HepG2 (cell line): ENCODE results near the gene VSTM2A. TPM values are rescaled to one million over a fixed set of nuclear protein-coding genes. Genes with fewer than 3 reads are reported as not detected.

Experiments used
- ATAC-seq: fragments of 200-7000 bp; cut with Tn5 transposase; 3 replicates; pipeline ENCODE4 v1.9.1; 2020; ENCODE audit warnings: mild to moderate bottlenecking, moderate library complexity
- BruUV-seq: library from RNA; stranded (reverse); fragments of 400-500 nt; replicated peaks from 2 replicates; lab custom pipeline; 2021; lab: Mats Ljungman, UMichigan
- CTCF ChIA-PET: fragments of 300-600 bp; formaldehyde crosslinking; extraction: SDS; loops from one replicate; lab custom pipeline; 2021; ENCODE audit warnings: low total read pairs, inconsistent platforms, low intra/inter-chr PET ratio; lab: Yijun Ruan, JAX
- POLR2A ChIA-PET: fragments of 350-600 bp; sonication (Branson Sonifier 250); formaldehyde crosslinking; loops from one replicate; lab custom pipeline; 2020; ENCODE audit warnings: antibody characterized with exemption, inconsistent platforms; lab: Yijun Ruan, JAX
- DNase-seq: peaks from one replicate; pipeline ENCODE4 v3.0.0-alpha.2; 2015; ENCODE audit warnings: low spot score
- FAIRE-seq: peaks from 3 replicates; lab custom pipeline; 2011; peaks lifted over from hg19 to GRCh38; lab: Jason Lieb, UNC
- H2AFZ ChIP-seq: one replicate; pipeline ENCODE4 v1.6.1; 2011; ENCODE audit warnings: low read length, inconsistent platforms
- H3K27ac ChIP-seq: fragments of 300-600 bp; 3 replicates; pipeline ENCODE4 v1.8.0; 2011; ENCODE audit warnings: mixed run types, mild to moderate bottlenecking, mixed read lengths, low read length, inconsistent platforms; ENCODE audit not compliant: insufficient read depth; ENCODE audit errors: extremely low read length
- H3K27me3 ChIP-seq, 2 experiments: fragments of 200-600 bp in 1 of 2; 2 replicates in 1 of 2; 3 replicates in 1 of 2; pipeline versions ENCODE4 v1.6.0 to v1.8.0; 2011; ENCODE audit warnings: low read length in 2 of 2, mild to moderate bottlenecking in 2 of 2, moderate library complexity in 2 of 2, inconsistent platforms in 1 of 2; ENCODE audit not compliant: insufficient read depth in 2 of 2, control insufficient read depth in 1 of 2
- H3K36me3 ChIP-seq, 2 experiments: fragments of 200-600 bp in 1 of 2; replicated peaks in 1 of 2; 2 replicates in 1 of 2; 3 replicates in 1 of 2; pipeline versions ENCODE4 v1.5.1 to v1.8.0; 2011; ENCODE audit warnings: low read length in 2 of 2, inconsistent platforms in 1 of 2; ENCODE audit not compliant: insufficient read depth in 2 of 2, control insufficient read depth in 1 of 2
- H3K4me1 ChIP-seq: 2 replicates; pipeline ENCODE4 v1.5.1; 2012; ENCODE audit warnings: low read length, inconsistent platforms; ENCODE audit not compliant: insufficient read depth
- H3K4me2 ChIP-seq: 2 replicates; pipeline ENCODE4 v1.6.0; 2011; ENCODE audit warnings: low read depth, low read length, inconsistent platforms
- H3K4me3 ChIP-seq, 3 experiments: fragments of 200-600 bp in 1 of 3; sonication (generic), shearing (Covaris generic) in 1 of 3; replicated peaks in 1 of 3; 2 replicates each; pipeline ENCODE4 v1.5.1; 2011 to 2016; ENCODE audit warnings: low read length in 3 of 3, inconsistent platforms in 2 of 3, low read depth in 2 of 3, mild to moderate bottlenecking in 2 of 3, control low read depth in 1 of 3, mixed read lengths in 1 of 3; ENCODE audit not compliant: insufficient read depth in 1 of 3
- H3K79me2 ChIP-seq: one replicate; pipeline ENCODE4 v1.6.1; 2011; ENCODE audit warnings: low read length, inconsistent platforms; ENCODE audit not compliant: insufficient read depth
- H3K9ac ChIP-seq: 2 replicates; pipeline ENCODE4 v1.6.0; 2011; ENCODE audit warnings: mild to moderate bottlenecking, low read depth, low read length, inconsistent platforms; ENCODE audit not compliant: insufficient read depth
- H3K9me3 ChIP-seq: 2 replicates; pipeline ENCODE4 v1.5.1; 2012; ENCODE audit warnings: mild to moderate bottlenecking, low read length
- H4K20me1 ChIP-seq: 2 replicates; pipeline ENCODE4 v1.6.0; 2011; ENCODE audit warnings: inconsistent platforms, mild to moderate bottlenecking, low read length, moderate library complexity; ENCODE audit not compliant: insufficient read depth
- ARNT2 ChIP-seq: sonication (generic); formaldehyde crosslinking; IDR thresholded peaks from 2 replicates; pipeline ENCODE4 v1.8.0; 2022; ENCODE audit warnings: mild to moderate bottlenecking, low read depth, missing genetic modification reagents, moderate library complexity
- ATM ChIP-seq: fragments of 450-650 bp; IDR thresholded peaks from 2 replicates; pipeline ENCODE4 v1.7.1; 2017; ENCODE audit warnings: mild to moderate bottlenecking, borderline replicate concordance
- MLLT10 ChIP-seq: sonication (generic); formaldehyde crosslinking; IDR thresholded peaks from 2 replicates; pipeline ENCODE4 v1.4.0; 2020; ENCODE audit warnings: missing genetic modification reagents
- MTF1 ChIP-seq: sonication (generic); formaldehyde crosslinking; IDR thresholded peaks from 2 replicates; pipeline ENCODE4 v1.5.0; 2020; ENCODE audit warnings: missing genetic modification reagents
- MXD4 ChIP-seq: IDR thresholded peaks from 2 replicates; pipeline ENCODE4 v1.6.1; 2016; ENCODE audit warnings: mild to moderate bottlenecking, missing biosample characterization, missing genetic modification reagents
- RNF2 ChIP-seq: fragments of 450-650 bp; conservative IDR thresholded peaks from 2 replicates; pipeline ENCODE4 v1.6.1; 2016; ENCODE audit warnings: low read depth
- ZSCAN31 ChIP-seq: sonication (generic); formaldehyde crosslinking; IDR thresholded peaks from 2 replicates; pipeline ENCODE4 v1.5.0; 2020; ENCODE audit warnings: low read depth, mild to moderate bottlenecking, missing genetic modification reagents
- WGBS: methylation state at CpG from one replicate; pipeline ENCODE4 v1.1.6; 2017; ENCODE audit warnings: low lambda C conversion rate; 5-methylcytosine and 5-hydroxymethylcytosine counted together
- in situ Hi-C: cut with HindIII; loops from 2 replicates; pipeline ENCODE4 v1.10.0; 2017; ENCODE audit warnings: low pct_unique_long_range_greater_than_20kb; ENCODE audit not compliant: extremely low pct_ligation_motif_present
- intact Hi-C: fragments of 100-400 bp; cut with micrococcal nuclease; formaldehyde crosslinking; loops from one replicate; pipeline ENCODE4 v1.10.0; 2022; ENCODE audit not compliant: unreplicated experiment
- polyA plus RNA-seq, 8 experiments: library from polyadenylated mRNA; depleted of rRNA in 3 of 8; stranded (reverse) in 7 of 8; unstranded in 1 of 8; fragments of >200 nt; fragmentation: Illumina TruSeq in 4 of 8; extraction: Trizol in 4 of 8; gene quantifications; 2 replicates each; pipeline versions ENCODE4 v1.2.1 to v1.2.3, GENCODE V29; 2011 to 2016; ENCODE audit warnings: low read depth in 4 of 8, missing spikeins in 1 of 8, mixed read lengths in 1 of 8; ENCODE audit not compliant: insufficient read depth in 1 of 8
- small RNA-seq, 3 experiments: library from RNA; depleted of rRNA; stranded (forward); fragments of <200 nt; gene quantifications; one replicate each; pipeline ENCODE3, GENCODE V24; 2012; ENCODE audit warnings: low read depth in 2 of 3, low replicate concordance in 1 of 3; ENCODE audit not compliant: insufficient read length in 3 of 3, insufficient read depth in 2 of 3
- total RNA-seq, 5 experiments: library from RNA; depleted of rRNA; stranded (reverse); fragments of >200 nt; fragmentation: Illumina TruSeq; extraction: Trizol; gene quantifications; 2 replicates each; pipeline ENCODE4 v1.2.3, GENCODE V29; 2016; ENCODE audit warnings: low read depth in 1 of 5

VSTM2A gene
- total and polyA plus RNA-seq, 2 of the 13 experiments (the other 11 are each of a cell fraction or from before 2014, with no cell fraction given) = not detected

DNA sequence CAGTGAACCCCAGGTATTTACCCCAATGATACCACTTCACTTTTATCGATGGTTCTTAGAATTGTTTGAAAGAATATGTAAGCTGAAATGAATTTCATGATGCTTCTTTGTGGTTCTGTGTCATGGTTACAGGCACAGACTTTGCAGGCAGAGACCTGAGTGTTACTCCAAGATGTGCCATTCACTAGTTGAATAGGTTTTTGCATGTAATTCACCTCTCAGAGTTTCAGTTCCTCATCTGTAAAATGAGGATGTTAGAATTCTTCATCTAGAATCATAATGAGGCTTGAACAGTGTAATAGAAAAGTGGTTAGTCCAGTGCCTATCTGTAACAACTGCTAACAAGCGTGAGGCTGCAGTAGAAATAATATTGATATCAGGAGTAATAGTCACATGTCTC is 54.6 kb downstream of the VSTM2A start:
- no peak overlapping the region for H3K9ac ChIP-seq
- 0% methylated on average over 2 of the region's 2 CpGs for WGBS

DNA sequence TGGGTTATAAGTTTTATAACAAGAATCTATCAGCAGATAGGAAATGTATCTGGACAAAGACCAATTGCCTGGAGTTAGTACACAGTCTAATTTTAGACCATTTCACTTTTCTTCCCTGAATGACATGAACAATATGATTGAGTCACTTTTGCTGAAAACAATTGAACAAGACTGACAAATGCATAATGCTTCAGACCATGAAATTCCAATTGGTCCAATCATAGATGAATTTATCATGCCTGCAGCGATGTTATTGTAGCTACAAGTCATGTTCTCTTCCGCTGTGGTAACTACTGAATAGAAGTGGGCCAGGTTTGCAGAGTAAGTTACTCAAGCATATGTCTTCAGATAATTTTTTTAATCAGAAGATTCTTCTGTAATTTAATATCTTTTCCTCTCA is 73.4 kb downstream of the VSTM2A start:
- Histone ChIP-seq H3K4me1 (no peaks in the 10 kb centered on the region), H4K20me1 (no peaks in the 10 kb centered on the region), H3K9ac (no peak overlapping the region), H2AFZ (no peak overlapping the region), H3K36me3 (no peaks in the 10 kb centered on the region), H3K79me2 (no peaks in the 10 kb centered on the region), H3K4me2 (no peak overlapping the region), H3K27ac (no peak overlapping the region), H3K9me3 (no peaks in the 10 kb centered on the region), H3K27me3 (no peaks in the 10 kb centered on the region), H3K4me3 (no peak overlapping the region)
- intact Hi-C loops (no loop called here), in situ Hi-C loops (no loop called here)
- FAIRE-seq = no peak
- no peak for ATAC-seq
- POLR2A ChIA-PET = no interaction called here
- no peak for TF ChIP-seq MTF1
- no TSS peak for BruUV-seq
- CTCF ChIA-PET = no interaction called here
- WGBS = 62% methylated on average over 2 of the region's 2 CpGs
- DNase-seq = no peak

More for the DNA sequence above, 54.6 kb downstream of the VSTM2A start:
- DNase-seq (no peak), FAIRE-seq (no peak), ATAC-seq (no peak)
- Histone ChIP-seq H4K20me1 (no peaks in the 10 kb centered on the region), H3K4me3 (no peak overlapping the region), H3K27me3 (no peaks in the 10 kb centered on the region), H2AFZ (no peak overlapping the region), H3K9me3 (no peaks in the 10 kb centered on the region), H3K4me1 (no peaks in the 10 kb centered on the region), H3K27ac (no peak overlapping the region), H3K79me2 (no peaks in the 10 kb centered on the region), H3K4me2 (no peak overlapping the region), H3K36me3 (no peaks in the 10 kb centered on the region)
- no peak for TF ChIP-seq MXD4 (CRISPR knock-in tag)
- TF ChIP-seq ARNT2 (CRISPR knock-in tag) = no peak
- no peak for TF ChIP-seq ATM
- TF ChIP-seq ZSCAN31 = no peak
- no peak for TF ChIP-seq MLLT10
- no peak for TF ChIP-seq RNF2
- intact Hi-C loops (no loop called here), in situ Hi-C loops (no loop called here)
- CTCF ChIA-PET = no interaction called here
- POLR2A ChIA-PET = no interaction called here
- BruUV-seq = no TSS peak

Small RNA genes lying within 50 kb of the gene (small RNA-seq; reads per million reads assigned to genes)
- gene RNU6-1125P = 0 reads per million in 3 experiments

Other genes with a start within 250 kb of the VSTM2A start
- 328 and 434 TPM in 2 replicates for gene SEC61G, start 216.8 kb downstream of the VSTM2A start, total RNA-seq (2016; rRNA removed; fragmentation: Illumina TruSeq; extraction: Trizol)
- gene SEC61G, start 216.8 kb downstream of the VSTM2A start, polyA plus RNA-seq (2011; rRNA removed) = 76.1 and 126 TPM in 2 replicates